ENCODE results near the gene EFEMP2. TPM values are rescaled to one million over a fixed set of nuclear protein-coding genes. Genes with fewer than 3 reads are reported as not detected.

Gene EFEMP2
- total RNA-seq, 1 experiment from 2014 or later: 3.4 TPM

DNA sequence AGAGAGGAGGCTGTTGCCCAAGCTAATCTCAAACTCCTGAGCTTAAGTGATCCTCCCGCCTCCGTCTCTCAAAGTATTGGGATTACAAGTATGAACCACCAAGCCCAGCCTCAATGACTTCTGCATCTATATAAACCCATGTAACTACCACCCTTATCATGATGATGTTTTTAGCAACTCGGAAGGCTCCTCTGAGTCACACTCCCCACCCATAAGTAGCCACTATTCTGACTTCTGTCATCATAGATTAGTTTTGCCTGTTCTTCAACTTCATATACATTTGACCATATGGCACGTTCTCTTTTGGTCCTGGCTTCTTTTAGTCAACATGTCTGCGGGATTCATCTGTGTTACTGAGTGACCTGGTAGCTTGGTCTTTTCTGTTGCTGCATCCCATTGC lies 34.0 kb upstream of the EFEMP2 start:
- H3K36me3 Mint-ChIP-seq (ENCODE audit: insufficient read depth, unreplicated experiment): peaks cover 23% of the 10 kb centered on the region
- BruUV-seq (replicated peaks): no TSS peak
- no peaks in the 10 kb centered on the region for H3K9me3 Mint-ChIP-seq (ENCODE audit: low read depth, unreplicated experiment)
- no peaks in the 10 kb centered on the region for H3K27me3 Mint-ChIP-seq (ENCODE audit: unreplicated experiment)
- TF ChIP-seq, protein P1, sequence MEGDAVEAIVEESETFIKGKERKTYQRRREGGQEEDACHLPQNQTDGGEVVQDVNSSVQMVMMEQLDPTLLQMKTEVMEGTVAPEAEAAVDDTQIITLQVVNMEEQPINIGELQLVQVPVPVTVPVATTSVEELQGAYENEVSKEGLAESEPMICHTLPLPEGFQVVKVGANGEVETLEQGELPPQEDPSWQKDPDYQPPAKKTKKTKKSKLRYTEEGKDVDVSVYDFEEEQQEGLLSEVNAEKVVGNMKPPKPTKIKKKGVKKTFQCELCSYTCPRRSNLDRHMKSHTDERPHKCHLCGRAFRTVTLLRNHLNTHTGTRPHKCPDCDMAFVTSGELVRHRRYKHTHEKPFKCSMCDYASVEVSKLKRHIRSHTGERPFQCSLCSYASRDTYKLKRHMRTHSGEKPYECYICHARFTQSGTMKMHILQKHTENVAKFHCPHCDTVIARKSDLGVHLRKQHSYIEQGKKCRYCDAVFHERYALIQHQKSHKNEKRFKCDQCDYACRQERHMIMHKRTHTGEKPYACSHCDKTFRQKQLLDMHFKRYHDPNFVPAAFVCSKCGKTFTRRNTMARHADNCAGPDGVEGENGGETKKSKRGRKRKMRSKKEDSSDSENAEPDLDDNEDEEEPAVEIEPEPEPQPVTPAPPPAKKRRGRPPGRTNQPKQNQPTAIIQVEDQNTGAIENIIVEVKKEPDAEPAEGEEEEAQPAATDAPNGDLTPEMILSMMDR (IDR thresholded peaks at IDR 0.05; ENCODE audit: unreplicated experiment): no peak
- DNase-seq: no peak
- no peak overlapping the region for H3K4me3 Mint-ChIP-seq (ENCODE audit: low read depth, unreplicated experiment)
- H3K4me1 Mint-ChIP-seq (ENCODE audit: low read depth, unreplicated experiment): peaks cover 56% of the 10 kb centered on the region
- intact Hi-C loops (cut with micrococcal nuclease; ENCODE audit: unreplicated experiment): no loop called here
- CTCF ChIA-PET: interaction anchor here (0.7 kb wide), 1 partner anchor 62 kb away, joined by 3 read pairs; no protein-coding TSS in a partner anchor
- H3K27ac Mint-ChIP-seq (ENCODE audit: unreplicated experiment): peak overlapping the region; percentile 63

DNA sequence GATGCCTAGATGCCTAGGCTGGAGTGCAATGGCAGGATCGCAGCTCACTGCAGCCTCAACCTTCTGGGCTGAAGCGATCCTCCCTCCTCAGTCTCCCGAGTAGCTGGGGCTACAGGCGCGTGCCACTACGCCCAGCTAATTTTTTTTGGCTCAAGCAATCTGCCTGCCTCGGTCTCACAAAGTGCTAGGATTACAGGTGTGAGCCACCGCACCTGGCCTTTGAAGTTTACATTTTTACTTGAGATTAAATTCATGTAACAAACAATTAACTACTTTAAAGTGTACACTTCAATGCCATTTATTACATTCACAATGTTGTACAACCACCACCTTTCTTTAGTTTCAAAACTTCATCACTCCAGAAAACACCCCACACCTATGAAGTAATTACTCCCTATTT lies 31.1 kb upstream of the EFEMP2 start:
- no TSS peak for BruUV-seq (replicated peaks)
- peak overlapping the region; percentile 97 for H3K27ac Mint-ChIP-seq (ENCODE audit: unreplicated experiment)
- peak overlapping the region; percentile 22 for H3K4me3 Mint-ChIP-seq (ENCODE audit: low read depth, unreplicated experiment)
- intact Hi-C loops (cut with micrococcal nuclease; ENCODE audit: unreplicated experiment): no loop called here
- no peaks in the 10 kb centered on the region for H3K9me3 Mint-ChIP-seq (ENCODE audit: low read depth, unreplicated experiment)
- no peaks in the 10 kb centered on the region for H3K27me3 Mint-ChIP-seq (ENCODE audit: unreplicated experiment)
- TF ChIP-seq, protein P1 (IDR thresholded peaks at IDR 0.05; ENCODE audit: unreplicated experiment): no peak
- H3K4me1 Mint-ChIP-seq (ENCODE audit: low read depth, unreplicated experiment): peaks cover 48% of the 10 kb centered on the region
- no peak for DNase-seq
- peaks cover 47% of the 10 kb centered on the region for H3K36me3 Mint-ChIP-seq (ENCODE audit: insufficient read depth, unreplicated experiment)
- CTCF ChIA-PET: no interaction called here

- Mint-ChIP-seq H3K36me3 (ENCODE audit: insufficient read depth, unreplicated experiment) (peaks cover 54% of the 10 kb centered on the region), H3K27ac (ENCODE audit: unreplicated experiment) (peak overlapping the region; percentile 97), H3K9me3 (ENCODE audit: low read depth, unreplicated experiment) (no peaks in the 10 kb centered on the region), H3K4me1 (ENCODE audit: low read depth, unreplicated experiment) (peaks cover 46% of the 10 kb centered on the region), H3K27me3 (ENCODE audit: unreplicated experiment) (no peaks in the 10 kb centered on the region), H3K4me3 (ENCODE audit: low read depth, unreplicated experiment) (peak overlapping the region; percentile 22)
- intact Hi-C loops (cut with micrococcal nuclease; ENCODE audit: unreplicated experiment): no loop called here
- TF ChIP-seq, protein P1 (IDR thresholded peaks at IDR 0.05; ENCODE audit: unreplicated experiment): no peak
- peak; percentile 85 for DNase-seq
- BruUV-seq (replicated peaks): no TSS peak
- CTCF ChIA-PET: interaction anchor here (0.6 to 0.9 kb wide), 3 partner anchors 11 to 151 kb away, joined by 3 to 5 read pairs (median 3); partner anchors contain the start of gene FIBP
Observed at GRCh38 chr11:65903068-65903481, 30.5 kb upstream of the EFEMP2 start.

DNA sequence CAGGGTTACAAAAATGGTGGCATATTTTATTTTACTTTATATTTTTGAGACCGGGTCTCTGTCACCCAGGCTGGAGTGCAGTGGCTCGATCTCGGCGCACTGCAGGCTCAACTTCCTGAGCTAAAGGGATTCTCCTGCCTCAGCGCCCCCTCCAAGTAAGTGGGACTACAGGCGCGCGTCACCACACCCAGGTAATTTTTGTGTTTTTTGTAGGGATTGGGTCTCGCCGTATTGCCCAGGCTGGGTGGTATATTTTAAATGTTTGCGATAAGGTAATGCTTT lies 28.2 kb upstream of the EFEMP2 start:
- intact Hi-C loops (cut with micrococcal nuclease; ENCODE audit: unreplicated experiment): no loop called here
- peak overlapping the region; percentile 97 for H3K27ac Mint-ChIP-seq (ENCODE audit: unreplicated experiment)
- H3K4me3 Mint-ChIP-seq (ENCODE audit: low read depth, unreplicated experiment): peak overlapping the region; percentile 84
- peaks cover 69% of the 10 kb centered on the region for H3K36me3 Mint-ChIP-seq (ENCODE audit: insufficient read depth, unreplicated experiment)
- H3K9me3 Mint-ChIP-seq (ENCODE audit: low read depth, unreplicated experiment): no peaks in the 10 kb centered on the region
- TF ChIP-seq, protein P1 (IDR thresholded peaks at IDR 0.05; ENCODE audit: unreplicated experiment): no peak
- no peaks in the 10 kb centered on the region for H3K27me3 Mint-ChIP-seq (ENCODE audit: unreplicated experiment)
- peaks cover 56% of the 10 kb centered on the region for H3K4me1 Mint-ChIP-seq (ENCODE audit: low read depth, unreplicated experiment)
- BruUV-seq (replicated peaks): no TSS peak
- CTCF ChIA-PET: interaction anchor here (1.0 to 1.9 kb wide), 4 partner anchors 9 to 16 kb away, joined by 3 to 5 read pairs (median 4); partner anchors contain the start of gene FIBP
- no peak for DNase-seq
